ENCODE results near the gene NUDT3. TPM values are rescaled to one million over a fixed set of nuclear protein-coding genes. Genes with fewer than 3 reads are reported as not detected.
"Not testable (repeated sequence)": the region's sequence is repeated elsewhere in the genome, so short reads cannot be mapped to it uniquely, and the experiment has no call there.

The NUDT3 gene
- total RNA-seq, 2 donors from 2014 or later, result 11.9 to 16.2 TPM

GRCh38 chr6:34375833-34376232, 16.6 kb downstream of the NUDT3 start:
- Histone ChIP-seq H3K27ac (no peak overlapping the region), H3K4me3 (no peak overlapping the region), H3K4me1 (no peaks in the 10 kb centered on the region), H3K36me3 (no peaks in the 10 kb centered on the region), H3K9me3 (no peaks in the 10 kb centered on the region), H3K9ac (ENCODE audit: low read depth in 2 of 2, low read length in 2 of 2) (no peak overlapping the region), H3K27me3 (no peaks in the 10 kb centered on the region)
- intact Hi-C loops (cut with DNase I), result loop anchor here (10.0 kb wide), 1 partner anchor 61 kb away; no protein-coding TSS in a partner anchor
- TF ChIP-seq CTCF (IDR thresholded peaks at IDR 0.05), result no peak
- DNase-seq, result no peak

GRCh38 chr6:34374508-34374907, 18.0 kb downstream of the NUDT3 start:
- no peaks in the 10 kb centered on the region for H3K9me3 ChIP-seq
- TF ChIP-seq CTCF (IDR thresholded peaks at IDR 0.05), result no peak
- no peak overlapping the region for H3K27ac ChIP-seq
- H3K9ac ChIP-seq (ENCODE audit: low read depth in 2 of 2, low read length in 2 of 2), result no peak overlapping the region
- H3K36me3 ChIP-seq, result no peaks in the 10 kb centered on the region
- intact Hi-C loops (cut with DNase I), result loop anchor here (10.0 kb wide), 1 partner anchor 60 kb away; no protein-coding TSS in a partner anchor
- no peak overlapping the region for H3K4me3 ChIP-seq
- H3K4me1 ChIP-seq, result no peaks in the 10 kb centered on the region
- H3K27me3 ChIP-seq, result no peaks in the 10 kb centered on the region
- DNase-seq, result no peak

- Histone ChIP-seq H3K36me3 (no peaks in the 10 kb centered on the region), H3K9ac (ENCODE audit: low read depth in 2 of 2, low read length in 2 of 2) (no peak overlapping the region), H3K9me3 (no peaks in the 10 kb centered on the region), H3K27me3 (no peaks in the 10 kb centered on the region), H3K27ac (no peak overlapping the region), H3K4me1 (no peaks in the 10 kb centered on the region), H3K4me3 (no peak overlapping the region)
- intact Hi-C loops (cut with DNase I), result loop anchor here (10.0 kb wide), 1 partner anchor 59 kb away; no protein-coding TSS in a partner anchor
- DNase-seq, result no peak
- TF ChIP-seq CTCF (IDR thresholded peaks at IDR 0.05), result no peak
Observed at GRCh38 chr6:34374069-34374468, 18.4 kb downstream of the NUDT3 start.

- no peak for TF ChIP-seq CTCF (IDR thresholded peaks at IDR 0.05)
- no peak for DNase-seq
- H3K9ac ChIP-seq (ENCODE audit: low read depth in 2 of 2, low read length in 2 of 2), result no peak overlapping the region
- no peaks in the 10 kb centered on the region for H3K27me3 ChIP-seq
- H3K36me3 ChIP-seq, result no peaks in the 10 kb centered on the region
- H3K9me3 ChIP-seq, result no peaks in the 10 kb centered on the region
- intact Hi-C loops (cut with DNase I), result loop anchor here (10.0 kb wide), 1 partner anchor 59 kb away; no protein-coding TSS in a partner anchor
- H3K27ac ChIP-seq, result no peak overlapping the region
- H3K4me3 ChIP-seq, result no peak overlapping the region
- no peaks in the 10 kb centered on the region for H3K4me1 ChIP-seq
Observed at GRCh38 chr6:34373511-34373910, 19.0 kb downstream of the NUDT3 start.

- H3K27ac ChIP-seq, H3K27me3 ChIP-seq: not testable (repeated sequence)
Observed at GRCh38 chr6:34371865-34372264, 20.6 kb downstream of the NUDT3 start.

GRCh38 chr6:34370361-34370760, 22.1 kb downstream of the NUDT3 start:
- no peak for DNase-seq
- Histone ChIP-seq H3K27ac (no peak overlapping the region), H3K4me1 (no peaks in the 10 kb centered on the region), H3K36me3 (no peaks in the 10 kb centered on the region), H3K9ac (ENCODE audit: low read depth in 2 of 2, low read length in 2 of 2) (no peak overlapping the region), H3K9me3 (no peaks in the 10 kb centered on the region), H3K27me3 (no peaks in the 10 kb centered on the region), H3K4me3 (no peak overlapping the region)
- intact Hi-C loops (cut with DNase I), result loop anchor here (10.0 kb wide), 1 partner anchor 56 kb away; no protein-coding TSS in a partner anchor
- TF ChIP-seq CTCF (IDR thresholded peaks at IDR 0.05), result no peak

More at GRCh38 chr6:34371865-34372264, 20.6 kb downstream of the NUDT3 start:
- H3K4me3 ChIP-seq; H3K4me1 ChIP-seq; H3K9ac ChIP-seq (ENCODE audit: low read depth in 2 of 2, low read length in 2 of 2); H3K9me3 ChIP-seq; DNase-seq; H3K36me3 ChIP-seq: not testable (repeated sequence)
- intact Hi-C loops (cut with DNase I), result loop anchor here (10.0 kb wide), 1 partner anchor 57 kb away; no protein-coding TSS in a partner anchor

Measured in colonic mucosa (tissue), 4 donors.